Measurements from ENCODE around the gene ORC1.

Gene ORC1

DNA sequence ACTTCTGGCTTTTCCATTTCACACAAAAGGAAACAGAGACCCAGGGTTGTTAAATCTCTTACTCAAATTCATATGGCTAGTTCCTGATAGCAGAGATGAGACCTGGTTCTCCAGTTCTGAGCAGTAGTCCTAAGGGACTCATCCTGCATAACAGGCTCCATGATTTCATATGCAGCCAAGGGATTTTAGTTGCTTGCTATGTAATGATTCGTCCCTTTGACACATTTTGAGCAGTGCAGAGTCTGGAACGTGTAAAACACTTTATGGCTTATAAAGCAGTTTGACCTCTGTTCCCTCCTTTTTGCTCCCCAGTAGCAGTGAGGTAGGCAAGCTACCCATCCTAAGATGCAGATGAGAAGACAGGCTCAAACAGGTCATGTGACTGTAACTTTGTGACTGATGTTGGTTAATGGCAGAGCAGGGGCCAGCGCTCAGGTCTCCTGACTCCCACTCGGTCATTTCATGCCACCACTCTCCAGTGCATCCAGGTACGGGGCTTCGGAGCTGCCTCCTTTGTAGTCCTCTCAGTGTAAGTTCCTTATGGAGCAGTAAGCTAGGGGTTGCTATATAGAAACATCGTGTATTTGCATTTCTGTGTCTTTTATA is 62.5 kb downstream of the ORC1 start:
- no peak for DNase-seq

DNA sequence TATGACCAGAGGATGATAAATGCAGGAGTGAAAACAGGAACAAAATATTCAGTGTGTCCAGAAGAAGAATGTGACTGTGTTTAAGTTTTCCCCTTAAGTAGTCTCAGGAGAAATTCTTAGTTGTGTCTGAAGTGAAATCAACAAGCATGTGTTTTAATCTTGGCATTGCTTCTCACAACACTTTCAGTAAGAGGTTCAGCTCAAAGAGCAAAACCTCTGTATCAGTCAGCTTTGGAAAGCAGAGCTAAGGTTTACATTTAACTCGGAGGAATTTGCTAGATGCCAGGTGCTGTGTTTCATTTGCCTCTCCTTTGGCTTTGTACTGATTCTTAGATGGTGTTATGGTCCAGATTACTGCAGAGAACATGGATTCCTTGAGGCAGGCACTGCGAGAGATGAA is 66.8 kb downstream of the ORC1 start:
- no peak for DNase-seq

DNA sequence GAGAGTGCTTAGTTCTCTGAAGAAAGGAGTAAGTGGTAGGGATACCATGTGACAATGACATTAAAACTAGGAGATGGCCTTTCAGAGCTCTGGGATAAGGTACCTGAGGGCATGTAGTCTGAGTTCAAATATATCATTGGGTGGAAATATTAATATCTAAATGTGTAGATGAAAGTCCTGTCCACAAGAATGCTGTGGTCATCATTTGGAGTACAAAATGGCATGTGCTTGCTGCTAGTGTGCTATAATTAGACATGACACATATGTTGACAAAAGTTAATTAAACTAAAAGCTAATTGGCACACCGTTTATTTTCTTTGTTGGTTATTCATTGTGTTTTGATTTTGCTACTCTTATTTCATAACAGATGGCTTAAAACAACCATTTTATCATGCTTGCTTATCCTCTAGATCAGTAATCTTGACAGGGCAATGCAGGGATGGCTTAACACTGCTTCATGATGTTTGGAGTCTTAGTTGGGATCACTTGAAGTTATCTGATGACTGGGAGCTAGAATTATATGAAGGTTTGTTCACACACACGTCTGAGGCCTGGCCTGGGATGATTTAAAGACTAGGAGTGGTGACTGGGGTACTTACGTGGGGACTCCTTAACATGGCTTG is 69.2 kb downstream of the ORC1 start:
- DNase-seq = no peak

DNA sequence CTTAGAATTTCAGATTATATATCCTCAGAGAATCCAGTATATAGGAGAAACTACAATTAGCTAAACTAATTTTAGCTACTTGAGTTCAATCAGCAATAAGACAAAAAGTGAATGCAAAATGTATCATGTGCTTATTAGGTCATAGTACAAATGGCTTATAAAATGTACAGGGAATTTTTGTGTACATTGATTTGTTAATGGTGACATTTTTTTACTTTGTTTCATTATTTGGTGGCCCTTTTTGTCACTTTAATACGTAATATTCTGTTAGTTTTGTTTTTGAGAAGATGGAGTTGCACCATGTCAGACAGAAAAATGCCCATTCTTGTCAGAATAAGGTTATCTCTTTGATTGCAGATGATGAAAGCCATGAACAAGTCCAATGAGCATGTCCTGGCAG is 71.8 kb downstream of the ORC1 start:
- DNase-seq = no peak

DNA sequence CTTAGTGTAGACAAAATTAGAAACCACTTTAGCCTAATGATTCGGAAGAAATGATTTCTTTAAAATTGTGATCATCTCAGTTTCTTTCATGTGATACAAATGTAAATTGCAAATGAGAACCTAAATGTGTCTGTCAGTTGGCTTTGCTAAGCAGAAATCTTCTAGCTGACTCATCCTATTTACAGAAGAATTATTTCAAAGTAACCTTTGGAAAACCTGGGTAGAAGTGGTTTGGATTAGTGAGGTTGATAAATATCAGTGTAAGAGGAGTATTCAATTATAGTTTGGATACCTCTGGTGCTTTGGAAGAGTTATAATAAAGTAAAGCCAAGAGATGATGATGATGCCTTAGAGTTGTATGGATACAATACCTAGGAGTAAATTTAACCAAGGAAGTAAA is 75.6 kb downstream of the ORC1 start:
- DNase-seq = no peak

DNA sequence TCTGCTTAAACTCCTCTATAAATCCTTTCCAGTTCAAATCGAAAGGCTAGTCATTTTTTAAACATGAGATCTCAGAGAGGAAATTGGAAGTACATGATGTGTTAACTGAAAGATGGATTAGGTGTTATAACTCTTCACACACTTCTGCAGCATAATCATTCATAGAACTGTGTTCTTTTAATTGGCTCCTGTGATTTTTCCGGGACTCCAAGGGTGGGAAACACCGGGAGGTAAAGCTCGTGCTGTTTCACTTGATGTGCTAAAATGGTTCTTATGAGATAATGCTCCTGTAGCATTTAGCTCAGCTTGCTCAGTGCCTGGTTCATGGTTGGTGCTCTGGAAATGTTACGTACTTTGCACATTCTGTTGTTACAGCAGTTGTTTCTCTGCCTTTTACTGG is 78.4 kb downstream of the ORC1 start:
- DNase-seq = no peak

DNA sequence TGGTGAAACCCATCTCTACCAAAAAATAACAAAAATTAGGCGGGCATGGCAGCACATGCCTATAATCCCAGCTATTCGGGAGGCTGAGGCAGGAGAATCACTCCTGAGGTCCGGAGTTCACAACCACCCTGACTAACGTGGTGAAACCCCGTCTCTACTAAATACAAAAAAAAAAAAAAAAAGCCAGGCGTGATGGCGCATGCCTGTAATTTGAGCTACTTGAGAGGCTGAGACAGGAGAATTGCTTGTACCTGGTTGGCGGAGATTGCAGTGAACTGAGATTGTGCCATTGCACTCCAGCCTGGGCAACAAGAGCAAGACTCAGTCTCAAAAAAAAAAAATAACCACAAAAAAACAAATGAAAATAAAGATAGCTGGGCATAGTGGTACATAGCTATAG is 80.5 kb downstream of the ORC1 start:
- no peak for DNase-seq
